Measurements from ENCODE around the gene BAIAP3. TPM values are rescaled to one million over a fixed set of nuclear protein-coding genes. Genes with fewer than 3 reads are reported as not detected.

Gene BAIAP3
- total and polyA plus RNA-seq, 2 donors (not counting 3 experiments of a cell fraction or from before 2014, with no cell fraction given): 0.36 to 0.66 TPM

- Histone ChIP-seq H3K36me3 (ENCODE audit: control insufficient read depth in 2 of 2, extremely low read depth in 1 of 2, insufficient read depth in 2 of 2, low read length in 2 of 2) (peaks cover 3 to 27% of the 10 kb centered on the region in 2 experiments), H3K9me3 (replicated peaks; ENCODE audit: control insufficient read depth, insufficient read depth, low read length) (no peaks in the 10 kb centered on the region), H3K4me2 (ENCODE audit: insufficient read depth, low read length) (no peak overlapping the region), H2AFZ (ENCODE audit: low read depth, low read length) (no peak overlapping the region), H3K4me3 (replicated peaks in 1 of 3; ENCODE audit: insufficient read depth in 1 of 3, low read depth in 1 of 3, low read length in 3 of 3) (no peak overlapping the region), H4K20me1 (replicated peaks; ENCODE audit: control insufficient read depth, extremely low read depth, insufficient read depth, low read length) (no peaks in the 10 kb centered on the region), H3K79me2 (ENCODE audit: control insufficient read depth, insufficient read depth, low read length) (no peaks in the 10 kb centered on the region), H3K9me1 (replicated peaks; ENCODE audit: control insufficient read depth, extremely low read depth, insufficient read depth, low read length) (no peaks in the 10 kb centered on the region), H3K4me1 (ENCODE audit: control insufficient read depth, extremely low read depth, insufficient read depth, low read length) (no peaks in the 10 kb centered on the region), H3K27ac (ENCODE audit: insufficient read depth, low read depth, low read length) (no peak overlapping the region), H3K27me3 (ENCODE audit: control insufficient read depth in 2 of 2, insufficient read depth in 2 of 2, low read length in 2 of 2) (no peaks in the 10 kb centered on the region), H3K9ac (replicated peaks; ENCODE audit: extremely low read depth, insufficient read depth, low read length) (no peak overlapping the region)
- intact Hi-C loops (cut with micrococcal nuclease) (no loop called here), dilution Hi-C loops (cut with MboI; ENCODE audit: extremely low pct_ligation_motif_present, low sequenced_read_pairs) (no loop called here)
- no TSS peak for BruUV-seq (replicated peaks)
- DNase-seq (ENCODE audit: low read depth, low spot score) (no peak), FAIRE-seq (no peak)
- TF ChIP-seq EZH2 (IDR thresholded peaks at IDR 0.05; ENCODE audit: borderline replicate concordance, low read depth, low read length, severe bottlenecking) (no peak), POLR2AphosphoS5 (IDR thresholded peaks at IDR 0.05; ENCODE audit: insufficient read depth, low read depth, low read length) (no peak), MYC (IDR thresholded peaks at IDR 0.05; ENCODE audit: low read depth, low read length) (no peak), JUN (IDR thresholded peaks at IDR 0.05; ENCODE audit: borderline replicate concordance, insufficient read depth, insufficient read length, low read depth) (no peak), GATA2 (IDR thresholded peaks at IDR 0.05; ENCODE audit: insufficient read depth, insufficient read length, low read depth, low read length) (no peak), FOS (IDR thresholded peaks at IDR 0.05; ENCODE audit: borderline replicate concordance, insufficient read depth, low read length) (no peak), POLR2A (IDR thresholded peaks at IDR 0.05; ENCODE audit: low read depth, low read length) (no peak)
- TF ChIP-seq, protein P1, sequence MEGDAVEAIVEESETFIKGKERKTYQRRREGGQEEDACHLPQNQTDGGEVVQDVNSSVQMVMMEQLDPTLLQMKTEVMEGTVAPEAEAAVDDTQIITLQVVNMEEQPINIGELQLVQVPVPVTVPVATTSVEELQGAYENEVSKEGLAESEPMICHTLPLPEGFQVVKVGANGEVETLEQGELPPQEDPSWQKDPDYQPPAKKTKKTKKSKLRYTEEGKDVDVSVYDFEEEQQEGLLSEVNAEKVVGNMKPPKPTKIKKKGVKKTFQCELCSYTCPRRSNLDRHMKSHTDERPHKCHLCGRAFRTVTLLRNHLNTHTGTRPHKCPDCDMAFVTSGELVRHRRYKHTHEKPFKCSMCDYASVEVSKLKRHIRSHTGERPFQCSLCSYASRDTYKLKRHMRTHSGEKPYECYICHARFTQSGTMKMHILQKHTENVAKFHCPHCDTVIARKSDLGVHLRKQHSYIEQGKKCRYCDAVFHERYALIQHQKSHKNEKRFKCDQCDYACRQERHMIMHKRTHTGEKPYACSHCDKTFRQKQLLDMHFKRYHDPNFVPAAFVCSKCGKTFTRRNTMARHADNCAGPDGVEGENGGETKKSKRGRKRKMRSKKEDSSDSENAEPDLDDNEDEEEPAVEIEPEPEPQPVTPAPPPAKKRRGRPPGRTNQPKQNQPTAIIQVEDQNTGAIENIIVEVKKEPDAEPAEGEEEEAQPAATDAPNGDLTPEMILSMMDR (IDR thresholded peaks at IDR 0.05; ENCODE audit: extremely low read depth in 1 of 2, insufficient read depth in 1 of 2, low read depth in 1 of 2, low read length in 2 of 2): no peak
- TF ChIP-seq, protein P2, sequence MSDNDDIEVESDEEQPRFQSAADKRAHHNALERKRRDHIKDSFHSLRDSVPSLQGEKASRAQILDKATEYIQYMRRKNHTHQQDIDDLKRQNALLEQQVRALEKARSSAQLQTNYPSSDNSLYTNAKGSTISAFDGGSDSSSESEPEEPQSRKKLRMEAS (IDR thresholded peaks at IDR 0.05; ENCODE audit: insufficient read depth, insufficient read length): no peak
- ChIA-PET POLR2A (no interaction called here), CTCF (no interaction called here)
Measured at GRCh38 chr16:1325261-1325660, 8.2 kb upstream of the BAIAP3 start.
